GM10847 (cell line): ENCODE measurements around the gene TAP2.
A peak's percentile ranks its signal among the peaks of the same experiment; 100 is the strongest.

Source experiments
- POLR2A ChIP-seq: IDR thresholded peaks from 2 replicates; pipeline ENCODE4 v1.6.1; 2011; ENCODE audit not compliant: insufficient read length; ENCODE audit errors: extremely low read depth

The TAP2 gene

DNA sequence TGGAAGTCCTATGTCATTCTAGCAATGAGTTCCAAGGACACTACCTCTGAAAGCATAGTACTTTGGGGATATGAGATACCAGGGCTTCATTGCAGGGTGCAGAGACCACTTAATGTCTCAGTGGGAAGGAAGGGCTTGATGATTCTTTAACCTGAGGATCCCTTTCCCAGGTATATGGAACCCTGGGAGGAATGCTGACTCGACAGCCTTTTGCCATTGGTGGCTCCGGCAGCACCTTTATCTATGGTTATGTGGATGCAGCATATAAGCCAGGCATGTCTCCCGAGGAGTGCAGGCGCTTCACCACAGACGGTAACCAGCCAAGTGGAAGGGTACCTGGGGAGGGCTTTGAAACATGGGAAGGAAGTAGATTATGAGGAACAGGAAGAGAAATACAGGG, 19.7 kb upstream of the TAP2 start:
- TF ChIP-seq POLR2A = no peak

DNA sequence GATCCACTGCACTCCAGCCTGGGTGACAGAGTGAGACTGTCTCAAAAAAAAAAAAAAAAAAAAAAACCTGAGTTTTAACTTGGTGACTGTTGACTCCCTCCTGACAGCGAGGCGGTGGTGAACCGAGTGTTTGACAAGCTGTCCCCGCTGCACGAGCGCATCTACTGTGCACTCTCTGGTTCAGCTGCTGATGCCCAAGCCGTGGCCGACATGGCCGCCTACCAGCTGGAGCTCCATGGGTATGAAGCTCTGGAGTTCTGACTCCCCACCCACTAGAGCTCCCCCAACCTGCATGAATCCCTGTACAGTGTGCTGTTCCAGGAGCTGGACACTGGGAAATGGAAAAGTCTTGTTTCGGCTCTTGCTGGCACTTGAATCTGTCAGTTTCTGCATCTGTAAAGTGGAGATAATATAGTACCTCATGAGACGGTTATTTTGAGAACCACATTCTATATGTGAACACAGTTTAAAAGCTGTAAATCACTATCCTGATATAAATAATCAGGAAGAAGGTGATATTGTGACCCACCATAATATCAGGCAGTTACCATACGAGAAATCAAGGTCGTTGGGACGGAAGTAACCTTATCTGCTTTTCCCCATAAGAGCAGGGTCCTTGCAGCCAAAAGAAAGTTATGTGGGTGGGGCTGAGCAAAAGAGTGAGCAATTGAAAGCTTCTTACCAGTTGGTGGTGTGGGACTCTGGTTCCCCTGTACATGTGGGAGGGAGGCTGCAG, 18.8 kb upstream of the TAP2 start:
- no peak for TF ChIP-seq POLR2A

- TF ChIP-seq POLR2A = no peak
Observed at GRCh38 chr6:32855467-32856174, 17.1 kb upstream of the TAP2 start.

- TF ChIP-seq POLR2A = no peak
Observed at GRCh38 chr6:32854376-32855178, 16.0 kb upstream of the TAP2 start.

DNA sequence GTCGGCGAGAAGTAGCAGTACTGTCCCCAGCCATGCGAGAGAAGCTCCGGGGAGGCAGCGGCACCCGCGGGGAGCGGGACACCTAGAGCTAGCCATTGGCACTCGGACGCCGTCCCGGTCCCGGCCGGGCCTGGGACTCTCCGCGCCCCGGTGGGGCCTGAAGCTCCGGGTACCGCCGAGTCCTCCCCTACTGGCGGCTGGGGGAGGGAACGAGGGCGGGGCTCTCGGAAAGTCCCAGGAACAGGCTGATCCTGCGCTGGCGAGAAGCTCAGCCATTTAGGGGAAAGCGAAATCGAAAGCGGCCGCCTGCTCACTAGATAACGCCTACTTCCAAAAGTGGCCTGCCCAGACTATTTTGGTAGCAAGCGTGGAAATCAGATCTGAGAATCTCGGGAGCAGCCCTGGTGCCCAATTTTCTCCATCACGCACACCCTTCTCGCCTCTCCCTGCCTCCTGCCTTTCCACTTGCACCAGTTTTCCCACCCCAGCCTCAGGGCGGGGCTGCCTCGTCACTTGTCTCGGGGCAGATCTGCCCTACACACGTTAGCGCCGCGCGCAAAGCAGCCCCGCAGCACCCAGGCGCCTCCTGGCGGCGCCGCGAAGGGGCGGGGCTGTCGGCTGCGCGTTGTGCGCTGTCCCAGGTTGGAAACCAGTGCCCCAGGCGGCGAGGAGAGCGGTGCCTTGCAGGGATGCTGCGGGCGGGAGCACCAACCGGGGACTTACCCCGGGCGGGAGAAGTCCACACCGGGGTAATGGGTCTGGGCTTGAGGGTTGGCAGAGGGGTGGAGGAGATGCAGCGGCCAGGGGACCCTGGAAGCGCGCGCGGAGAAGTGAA, 15.2 kb upstream of the TAP2 start, which contains the start of the genes PSMB9 and TAP1:
Gene PSMB9 (plus strand): TSS at position 652 of the 835 bp plus-strand sequence. CDS start 38 bp downstream, at position 690.
Gene TAP1 (minus strand): TSS at position 164 of the 835 bp plus-strand sequence. CDS start 68 bp downstream, at position 96.
- TF ChIP-seq POLR2A = peak; percentile 91

- TF ChIP-seq POLR2A = no peak
Observed at GRCh38 chr6:32852844-32853540, 14.5 kb upstream of the TAP2 start.

DNA sequence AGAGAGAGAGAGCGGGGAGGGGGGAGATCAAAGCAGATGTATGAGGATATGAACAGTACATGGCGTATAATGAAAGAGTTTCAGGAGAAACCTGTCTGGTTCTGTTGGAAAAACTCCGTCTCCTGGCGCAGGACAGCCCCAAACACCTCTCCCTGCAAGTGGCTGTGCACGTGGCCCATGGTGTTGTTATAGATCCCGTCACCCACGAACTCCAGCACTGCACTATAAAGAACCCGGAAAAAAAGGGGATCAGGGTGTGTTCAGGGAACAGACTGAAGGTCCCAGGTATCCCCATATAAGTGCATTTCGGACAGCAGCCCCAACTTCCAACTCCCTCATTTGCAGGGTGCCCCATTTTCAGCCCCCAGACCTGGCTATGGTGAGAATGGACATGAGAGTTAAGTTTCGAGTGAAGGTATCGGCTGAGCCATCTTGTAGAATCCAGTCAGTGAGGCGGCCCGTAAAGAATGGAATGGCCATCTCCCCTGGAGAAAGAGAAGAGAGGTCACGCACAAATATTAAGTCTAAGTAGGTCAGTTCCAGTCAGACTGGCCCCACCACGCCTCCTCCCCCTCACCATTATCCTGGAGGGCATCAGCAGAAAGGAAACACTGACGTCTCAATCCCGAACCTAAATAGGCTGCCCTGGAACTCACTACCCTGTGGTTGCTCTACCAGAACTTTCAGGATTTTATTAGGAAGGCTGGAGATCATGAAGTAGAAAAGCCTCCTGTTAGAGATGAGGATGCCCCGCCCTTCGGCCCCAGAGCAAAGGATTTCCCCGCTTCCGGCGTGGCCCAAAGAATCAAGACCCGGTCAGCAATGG, 13.7 kb upstream of the TAP2 start:
- no peak for TF ChIP-seq POLR2A

GRCh38 chr6:32851025-32851424, 12.5 kb upstream of the TAP2 start:
- TF ChIP-seq POLR2A = no peak

GRCh38 chr6:32849126-32849525, 10.6 kb upstream of the TAP2 start:
- no peak for TF ChIP-seq POLR2A

- no peak for TF ChIP-seq POLR2A
Observed at GRCh38 chr6:32847795-32848194, 9.3 kb upstream of the TAP2 start.

GRCh38 chr6:32847004-32847403, 8.5 kb upstream of the TAP2 start:
- no peak for TF ChIP-seq POLR2A

DNA sequence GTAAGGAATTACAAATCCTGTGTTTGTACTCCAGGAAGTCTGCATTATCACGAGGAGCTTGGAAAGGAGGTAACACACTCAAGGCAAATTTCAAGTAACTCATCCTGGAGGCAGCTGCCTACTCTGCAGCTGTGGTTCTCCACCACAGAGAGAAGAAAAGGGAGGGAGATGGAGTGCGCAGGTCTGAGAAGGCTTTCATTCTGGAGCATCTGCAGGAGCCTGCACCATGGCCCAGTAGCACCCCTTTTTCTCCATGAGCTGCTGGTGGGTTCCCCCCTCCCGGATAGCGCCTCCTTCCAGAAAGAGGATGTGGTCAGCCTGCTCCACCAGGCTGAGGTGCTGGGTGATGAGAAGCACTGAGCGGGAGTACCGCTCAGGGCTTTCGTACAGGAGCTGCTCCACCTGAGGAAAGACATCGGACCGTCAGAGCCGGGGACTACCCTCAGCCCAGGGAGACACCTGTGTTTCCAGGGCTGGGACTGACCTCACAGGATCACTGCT, 6.9 kb upstream of the TAP2 start:
- TF ChIP-seq POLR2A = peak; percentile 35

- peak; percentile 91 for TF ChIP-seq POLR2A
Observed at GRCh38 chr6:32844839-32845383, 6.4 kb upstream of the TAP2 start.
